Measurements from ENCODE around the gene GATM. TPM values are rescaled to one million over a fixed set of nuclear protein-coding genes. Genes with fewer than 3 reads are reported as not detected.
A peak's percentile ranks its signal among the peaks of the same experiment; 100 is the strongest.
"Not testable (repeated sequence)": the region's sequence is repeated elsewhere in the genome, so short reads cannot be mapped to it uniquely, and the experiment has no call there.

Gene GATM
- total RNA-seq, 1 donor from 2014 or later = 0.86 TPM

GRCh38 chr15:45378913-45379262 lies 544 bp upstream of the GATM start:
- Mint-ChIP-seq H3K27me3 (ENCODE audit: insufficient read depth) (peaks cover 71% of the 10 kb centered on the region), H3K36me3 (ENCODE audit: low read depth) (no peaks in the 10 kb centered on the region), H3K9me3 (no peaks in the 10 kb centered on the region), H3K27ac (no peak overlapping the region), H3K4me1 (ENCODE audit: low read depth) (peaks cover 7% of the 10 kb centered on the region), H3K4me3 (no peak overlapping the region)
- intact Hi-C loops (cut with micrococcal nuclease) = loop anchor here (5.0 kb wide), 1 partner anchor 262 kb away; no protein-coding TSS in a partner anchor
- DNase-seq (ENCODE audit: low spot score) = no peak

- Mint-ChIP-seq H3K4me1 (ENCODE audit: low read depth) (peaks cover 7% of the 10 kb centered on the region), H3K4me3 (peak overlapping the region; percentile 64), H3K27me3 (ENCODE audit: insufficient read depth) (peaks cover 74% of the 10 kb centered on the region), H3K9me3 (no peaks in the 10 kb centered on the region), H3K27ac (no peak overlapping the region), H3K36me3 (ENCODE audit: low read depth) (no peaks in the 10 kb centered on the region)
- intact Hi-C loops (cut with micrococcal nuclease) = loop anchor here (5.0 kb wide), 1 partner anchor 260 kb away; no protein-coding TSS in a partner anchor
- no peak for DNase-seq (ENCODE audit: low spot score)
These were observed 665 bp downstream of the GATM start for GRCh38 chr15:45377609-45378148.

- no peak for DNase-seq (ENCODE audit: low spot score)
- Mint-ChIP-seq H3K9me3 (no peaks in the 10 kb centered on the region), H3K36me3 (ENCODE audit: low read depth) (no peaks in the 10 kb centered on the region), H3K27me3 (ENCODE audit: insufficient read depth) (peaks cover 78% of the 10 kb centered on the region), H3K4me3 (peak overlapping the region; percentile 64), H3K4me1 (ENCODE audit: low read depth) (peaks cover 7% of the 10 kb centered on the region), H3K27ac (no peak overlapping the region)
- intact Hi-C loops (cut with micrococcal nuclease) = loop anchor here (5.0 kb wide), 1 partner anchor 260 kb away; no protein-coding TSS in a partner anchor
These were observed 1.3 kb downstream of the GATM start for GRCh38 chr15:45376967-45377608.

- Mint-ChIP-seq H3K4me3 (no peak overlapping the region), H3K9me3 (no peaks in the 10 kb centered on the region), H3K36me3 (ENCODE audit: low read depth) (no peaks in the 10 kb centered on the region), H3K4me1 (ENCODE audit: low read depth) (peaks cover 7% of the 10 kb centered on the region), H3K27me3 (ENCODE audit: insufficient read depth) (peaks cover 73% of the 10 kb centered on the region), H3K27ac (no peak overlapping the region)
- no peak for DNase-seq (ENCODE audit: low spot score)
- intact Hi-C loops (cut with micrococcal nuclease) = loop anchor here (5.0 kb wide), 1 partner anchor 259 kb away; no protein-coding TSS in a partner anchor
These were observed 1.9 kb downstream of the GATM start for GRCh38 chr15:45376300-45376928.

GRCh38 chr15:45375836-45376235 lies 2.5 kb downstream of the GATM start:
- Mint-ChIP-seq H3K9me3 (no peaks in the 10 kb centered on the region), H3K27ac (no peak overlapping the region), H3K27me3 (ENCODE audit: insufficient read depth) (peaks cover 70% of the 10 kb centered on the region), H3K36me3 (ENCODE audit: low read depth) (no peaks in the 10 kb centered on the region), H3K4me3 (no peak overlapping the region), H3K4me1 (ENCODE audit: low read depth) (peaks cover 7% of the 10 kb centered on the region)
- intact Hi-C loops (cut with micrococcal nuclease) = loop anchor here (5.0 kb wide), 1 partner anchor 259 kb away; no protein-coding TSS in a partner anchor
- DNase-seq (ENCODE audit: low spot score) = no peak

GRCh38 chr15:45373976-45374375 lies 4.4 kb downstream of the GATM start:
- Mint-ChIP-seq H3K36me3 (ENCODE audit: low read depth) (no peaks in the 10 kb centered on the region), H3K9me3 (no peaks in the 10 kb centered on the region), H3K27ac (no peak overlapping the region), H3K27me3 (ENCODE audit: insufficient read depth) (peaks cover 64% of the 10 kb centered on the region), H3K4me1 (ENCODE audit: low read depth) (peaks cover 7% of the 10 kb centered on the region), H3K4me3 (no peak overlapping the region)
- no peak for DNase-seq (ENCODE audit: low spot score)
- intact Hi-C loops (cut with micrococcal nuclease) = no loop called here

- Mint-ChIP-seq H3K27me3 (ENCODE audit: insufficient read depth) (peaks cover 52% of the 10 kb centered on the region), H3K4me3 (no peak overlapping the region)
These were observed 6.0 kb downstream of the GATM start for GRCh38 chr15:45372041-45372995.

GRCh38 chr15:45371546-45371945 lies 6.8 kb downstream of the GATM start:
- Mint-ChIP-seq H3K4me3 (no peak overlapping the region), H3K27ac (no peak overlapping the region), H3K27me3 (ENCODE audit: insufficient read depth) (peaks cover 44% of the 10 kb centered on the region), H3K9me3 (no peaks in the 10 kb centered on the region), H3K4me1 (ENCODE audit: low read depth) (no peaks in the 10 kb centered on the region), H3K36me3 (ENCODE audit: low read depth) (no peaks in the 10 kb centered on the region)
- no peak for DNase-seq (ENCODE audit: low spot score)
- intact Hi-C loops (cut with micrococcal nuclease) = no loop called here

More at GRCh38 chr15:45372041-45372995, 6.0 kb downstream of the GATM start:
- H3K36me3 Mint-ChIP-seq (ENCODE audit: low read depth) = no peaks in the 10 kb centered on the region
- intact Hi-C loops (cut with micrococcal nuclease) = no loop called here
- H3K4me1 Mint-ChIP-seq (ENCODE audit: low read depth) = peaks cover under 1% of the 10 kb centered on the region
- H3K9me3 Mint-ChIP-seq = no peaks in the 10 kb centered on the region
- DNase-seq (ENCODE audit: low spot score) = no peak
- no peak overlapping the region for H3K27ac Mint-ChIP-seq

GRCh38 chr15:45370042-45370441 lies 8.3 kb downstream of the GATM start:
- H3K36me3 Mint-ChIP-seq (ENCODE audit: low read depth); intact Hi-C loops (cut with micrococcal nuclease); H3K4me3 Mint-ChIP-seq; H3K9me3 Mint-ChIP-seq; H3K27ac Mint-ChIP-seq; H3K4me1 Mint-ChIP-seq (ENCODE audit: low read depth); DNase-seq (ENCODE audit: low spot score): not testable (repeated sequence)
- H3K27me3 Mint-ChIP-seq (ENCODE audit: insufficient read depth) = peaks cover 30% of the 10 kb centered on the region

- H3K36me3 Mint-ChIP-seq (ENCODE audit: low read depth); H3K4me3 Mint-ChIP-seq; DNase-seq (ENCODE audit: low spot score); intact Hi-C loops (cut with micrococcal nuclease); H3K27ac Mint-ChIP-seq; H3K4me1 Mint-ChIP-seq (ENCODE audit: low read depth); H3K9me3 Mint-ChIP-seq: not testable (repeated sequence)
- peaks cover 24% of the 10 kb centered on the region for H3K27me3 Mint-ChIP-seq (ENCODE audit: insufficient read depth)
These were observed 11.1 kb downstream of the GATM start for GRCh38 chr15:45367222-45367621.

GRCh38 chr15:45364271-45364670 lies 14.1 kb downstream of the GATM start:
- Mint-ChIP-seq H3K4me3 (no peak overlapping the region), H3K27me3 (ENCODE audit: insufficient read depth) (peaks cover 12% of the 10 kb centered on the region), H3K4me1 (ENCODE audit: low read depth) (no peaks in the 10 kb centered on the region), H3K36me3 (ENCODE audit: low read depth) (no peaks in the 10 kb centered on the region), H3K9me3 (no peaks in the 10 kb centered on the region), H3K27ac (no peak overlapping the region)
- intact Hi-C loops (cut with micrococcal nuclease) = no loop called here
- no peak for DNase-seq (ENCODE audit: low spot score)

- DNase-seq (ENCODE audit: low spot score) = no peak
- H3K4me3 Mint-ChIP-seq = no peak overlapping the region
- intact Hi-C loops (cut with micrococcal nuclease) = no loop called here
- H3K4me1 Mint-ChIP-seq (ENCODE audit: low read depth) = no peaks in the 10 kb centered on the region
- peaks cover 12% of the 10 kb centered on the region for H3K27me3 Mint-ChIP-seq (ENCODE audit: insufficient read depth)
- H3K9me3 Mint-ChIP-seq = no peaks in the 10 kb centered on the region
- no peak overlapping the region for H3K27ac Mint-ChIP-seq
- no peaks in the 10 kb centered on the region for H3K36me3 Mint-ChIP-seq (ENCODE audit: low read depth)
These were observed 14.5 kb downstream of the GATM start for GRCh38 chr15:45363801-45364200.
